GM19397 (cell line): ENCODE data around the gene DYSF.

Experiments
- ATAC-seq: cut with Tn5 transposase; IDR thresholded peaks from one replicate; pipeline ENCODE4 v1.9.1; 2021; ENCODE audit warnings: mild to moderate bottlenecking, moderate library complexity; ENCODE audit not compliant: unreplicated experiment

Gene DYSF

DNA sequence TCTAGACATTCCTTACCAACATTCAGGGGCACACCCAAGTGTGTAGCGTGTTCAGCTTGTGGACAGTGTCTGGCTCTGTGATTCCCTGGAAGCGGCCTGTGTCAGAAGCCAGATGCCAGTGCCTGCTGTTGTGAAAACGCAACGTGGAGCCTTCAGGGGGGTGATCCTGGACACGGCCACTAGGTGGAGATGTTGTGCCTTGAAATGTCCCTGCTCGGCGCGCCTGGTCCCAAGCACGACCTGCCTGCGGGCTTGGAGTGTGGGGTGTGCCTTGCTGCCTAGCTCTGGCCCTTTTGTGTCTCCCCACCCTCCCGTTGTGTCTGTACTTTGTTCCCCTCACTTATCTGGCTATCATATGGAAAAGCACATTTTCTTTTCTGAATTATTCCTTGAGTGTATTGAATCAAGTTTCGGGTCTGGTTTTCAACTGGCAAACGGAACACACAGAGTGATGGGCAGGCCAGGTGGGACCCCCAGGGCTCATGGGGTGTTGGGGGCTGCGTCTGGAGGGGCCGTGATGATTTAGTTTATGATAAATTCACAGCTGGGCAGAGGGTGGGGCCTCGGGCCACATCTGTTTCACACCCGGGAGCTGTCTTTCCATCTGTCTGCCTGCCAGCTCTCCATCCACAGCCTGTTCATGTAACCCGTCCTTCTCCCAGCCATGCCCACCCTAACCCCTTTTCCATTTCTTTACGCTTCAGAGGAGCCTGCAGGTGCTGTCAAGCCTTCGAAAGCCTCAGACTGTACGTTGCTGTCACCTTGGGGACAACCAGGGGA lies 95.5 kb downstream of the DYSF start:
- no peak for ATAC-seq

DNA sequence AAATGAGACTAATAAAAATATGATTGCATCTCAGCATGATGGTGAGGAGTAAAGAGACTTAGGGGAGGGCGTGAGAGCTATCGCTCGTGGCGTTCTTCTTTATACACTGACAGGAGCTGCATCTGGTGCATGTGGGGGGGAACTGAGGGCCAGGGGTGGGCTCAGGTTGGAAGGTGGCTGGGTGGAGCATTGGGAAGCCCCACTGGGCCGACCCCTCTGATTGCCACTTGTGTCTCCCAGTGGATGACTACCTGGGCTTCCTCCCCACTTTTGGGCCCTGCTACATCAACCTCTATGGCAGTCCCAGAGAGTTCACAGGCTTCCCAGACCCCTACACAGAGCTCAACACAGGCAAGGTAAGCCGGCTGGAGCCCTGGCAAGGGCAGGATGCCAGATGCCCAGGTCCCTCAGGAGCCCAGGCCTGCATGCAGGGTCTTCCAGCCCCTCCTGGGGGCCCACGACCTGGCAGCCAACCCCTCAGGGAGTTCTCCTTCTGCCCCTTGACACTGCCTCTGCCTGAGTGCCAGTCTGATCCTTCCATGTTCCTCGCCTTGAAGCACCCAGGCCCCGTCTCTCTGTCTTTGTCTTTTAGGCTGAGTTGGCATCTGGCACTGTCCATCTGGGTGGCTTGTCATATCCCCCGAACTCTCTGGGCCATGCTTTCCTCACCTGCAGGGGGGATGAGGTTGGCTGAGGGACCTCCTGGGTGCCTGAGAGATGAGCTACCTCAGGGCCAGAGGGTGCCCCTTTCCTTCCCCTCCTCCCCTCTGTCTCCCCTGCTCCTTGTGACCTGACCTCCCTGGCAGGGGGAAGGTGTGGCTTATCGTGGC lies 97.7 kb downstream of the DYSF start:
- ATAC-seq = no peak

DNA sequence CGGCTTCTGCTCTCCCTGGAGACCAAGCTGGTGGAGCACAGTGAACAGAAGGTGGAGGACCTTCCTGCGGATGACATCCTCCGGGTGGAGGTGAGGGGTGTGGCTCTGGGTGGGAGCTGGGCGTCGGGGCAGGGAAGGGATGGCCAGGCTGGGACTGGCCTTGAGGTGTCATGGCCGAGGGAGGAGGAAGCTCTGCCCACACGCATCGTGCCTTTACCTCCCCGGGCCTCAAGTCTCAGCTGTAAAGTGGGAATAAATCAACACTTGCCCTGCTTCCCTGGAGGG lies 98.2 kb downstream of the DYSF start:
- ATAC-seq = no peak

DNA sequence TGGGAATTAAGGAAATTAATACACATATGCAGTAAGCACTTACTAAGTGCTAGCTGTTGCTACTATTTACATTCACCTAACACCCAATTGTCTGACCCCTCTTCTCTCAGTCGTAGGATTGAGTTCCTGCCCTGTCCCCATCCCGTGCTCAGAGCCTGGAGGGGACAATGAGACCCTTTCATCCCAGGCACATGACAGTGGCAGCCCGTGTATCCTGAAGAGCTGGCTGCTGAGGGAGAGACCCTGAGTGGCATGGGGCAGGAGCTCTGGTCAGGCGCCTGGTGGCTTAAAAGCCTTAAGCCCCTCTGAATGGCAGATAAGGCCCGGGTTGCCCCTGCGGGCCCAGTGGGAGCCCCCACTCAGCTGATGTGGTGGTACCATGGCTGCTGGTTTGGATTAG lies 99.0 kb downstream of the DYSF start:
- no peak for ATAC-seq

DNA sequence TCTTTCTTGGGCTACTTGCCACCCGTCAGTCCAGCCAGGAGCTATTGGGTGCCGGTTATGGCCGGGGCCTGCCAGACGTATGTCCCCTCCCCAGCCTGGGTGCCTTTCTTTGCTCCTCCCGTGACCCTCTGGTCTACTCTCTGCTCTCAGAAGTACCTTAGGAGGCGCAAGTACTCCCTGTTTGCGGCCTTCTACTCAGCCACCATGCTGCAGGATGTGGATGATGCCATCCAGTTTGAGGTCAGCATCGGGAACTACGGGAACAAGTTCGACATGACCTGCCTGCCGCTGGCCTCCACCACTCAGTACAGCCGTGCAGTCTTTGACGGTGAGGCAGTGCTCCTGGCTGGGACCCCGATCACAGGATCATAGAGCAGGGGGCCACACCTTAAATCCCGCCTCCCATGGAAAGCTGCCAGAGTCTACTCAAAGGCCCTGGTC lies 99.5 kb downstream of the DYSF start:
- ATAC-seq = no peak

DNA sequence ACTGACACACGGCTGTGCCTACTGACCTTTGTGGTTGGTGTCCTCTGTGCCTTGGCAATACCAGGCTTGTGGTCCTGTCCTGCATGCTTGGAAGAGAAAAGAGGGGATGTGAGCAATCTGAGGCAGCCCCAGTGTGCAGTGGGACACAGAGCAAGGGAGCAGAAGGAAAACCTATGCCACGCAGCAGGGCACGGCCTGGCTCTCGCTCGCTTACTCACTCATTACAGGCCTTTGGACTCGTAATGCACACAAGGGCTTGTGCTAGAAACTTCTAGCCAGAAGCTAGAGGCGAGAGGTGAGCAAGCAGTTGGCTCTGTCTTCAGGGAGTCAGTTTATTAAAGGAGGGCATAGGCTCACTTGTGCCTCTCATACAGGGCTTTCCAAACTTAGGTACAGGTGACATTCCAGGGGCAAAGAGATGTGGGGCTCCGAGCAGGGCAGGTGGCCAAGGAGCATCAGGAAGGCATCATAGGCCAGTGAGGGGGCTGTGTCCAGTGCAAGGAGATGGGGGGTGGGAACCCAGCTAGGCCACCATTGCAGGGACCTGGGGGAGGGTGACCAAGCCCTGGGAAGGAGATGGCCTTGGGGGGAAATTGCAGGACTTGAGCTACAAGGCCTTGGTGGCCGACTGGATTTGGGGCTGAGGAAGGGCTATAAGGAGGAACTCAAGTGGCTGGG lies 100.8 kb downstream of the DYSF start:
- no peak for ATAC-seq

DNA sequence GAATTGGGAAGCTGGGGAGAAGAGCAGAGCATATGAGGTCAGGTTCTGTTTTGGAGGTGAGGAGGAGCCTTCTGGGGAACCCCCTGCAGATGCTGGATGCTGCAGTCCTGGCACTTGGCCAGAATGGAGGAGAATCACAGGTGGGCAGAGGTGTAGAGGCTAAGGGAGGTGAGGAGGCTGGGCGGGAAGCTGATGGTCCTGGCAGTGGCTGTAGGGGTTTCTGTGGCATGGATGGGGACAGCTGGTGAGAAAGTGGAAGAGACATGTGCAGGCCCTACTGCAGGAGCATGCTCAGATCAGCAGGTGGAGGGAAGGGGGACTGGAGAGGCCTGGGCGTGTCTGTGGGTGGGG lies 101.3 kb downstream of the DYSF start:
- ATAC-seq = no peak

DNA sequence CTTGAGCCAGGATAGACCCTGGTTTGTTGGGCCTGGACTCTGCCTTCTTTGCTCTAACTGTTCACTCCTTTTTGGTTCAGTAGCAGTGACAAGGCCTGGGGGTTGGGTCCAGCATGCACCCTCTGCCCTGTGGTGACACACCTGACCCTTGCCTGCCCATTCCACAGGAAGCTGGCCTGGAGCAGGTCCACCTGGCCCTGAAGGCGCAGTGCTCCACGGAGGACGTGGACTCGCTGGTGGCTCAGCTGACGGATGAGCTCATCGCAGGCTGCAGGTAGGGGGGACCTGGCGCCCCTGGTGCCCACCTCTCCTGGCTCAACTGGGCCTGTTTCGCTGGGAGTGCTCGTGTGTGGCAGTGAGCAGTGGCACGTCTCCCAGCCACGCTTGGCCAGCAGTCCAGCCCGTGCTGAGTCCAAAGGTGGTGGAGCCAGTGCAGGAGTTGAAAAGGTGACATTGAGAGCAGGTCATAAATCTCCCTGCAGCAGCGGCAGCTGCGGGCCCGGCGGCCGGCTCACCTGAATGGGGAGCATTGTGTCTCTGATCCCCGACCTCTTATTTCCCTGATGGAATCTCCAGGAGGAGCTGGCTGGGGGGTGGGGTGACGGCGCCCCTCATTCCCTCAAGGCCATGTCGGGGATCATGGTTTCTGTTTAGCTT lies 102.6 kb downstream of the DYSF start:
- no peak for ATAC-seq

DNA sequence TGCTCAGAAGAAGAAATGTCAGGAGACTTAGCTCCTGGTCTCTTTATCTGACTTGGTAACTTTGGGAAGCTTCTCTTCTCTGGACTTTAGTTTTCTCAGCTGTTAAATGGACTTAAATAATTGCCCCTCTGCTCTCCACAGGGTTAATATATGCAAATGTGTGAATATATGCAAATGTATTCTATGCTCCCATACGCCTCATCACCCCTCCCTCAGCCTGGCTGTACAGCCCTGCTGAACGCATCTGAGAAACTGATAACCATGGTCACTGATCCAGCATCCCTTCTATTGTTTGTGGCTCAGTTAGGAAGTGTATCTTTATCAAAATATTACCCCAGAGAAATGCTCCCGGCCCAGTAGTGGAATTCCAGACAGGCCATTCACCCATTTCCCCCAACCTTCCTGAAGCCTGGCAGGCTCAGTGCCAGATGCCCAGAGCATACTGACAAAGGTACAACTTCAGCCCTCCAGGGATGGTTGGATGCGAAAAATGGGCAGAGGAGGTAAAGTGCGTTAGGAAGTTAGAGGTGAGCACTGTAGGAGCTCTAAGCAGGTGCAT lies 103.4 kb downstream of the DYSF start:
- no peak for ATAC-seq

DNA sequence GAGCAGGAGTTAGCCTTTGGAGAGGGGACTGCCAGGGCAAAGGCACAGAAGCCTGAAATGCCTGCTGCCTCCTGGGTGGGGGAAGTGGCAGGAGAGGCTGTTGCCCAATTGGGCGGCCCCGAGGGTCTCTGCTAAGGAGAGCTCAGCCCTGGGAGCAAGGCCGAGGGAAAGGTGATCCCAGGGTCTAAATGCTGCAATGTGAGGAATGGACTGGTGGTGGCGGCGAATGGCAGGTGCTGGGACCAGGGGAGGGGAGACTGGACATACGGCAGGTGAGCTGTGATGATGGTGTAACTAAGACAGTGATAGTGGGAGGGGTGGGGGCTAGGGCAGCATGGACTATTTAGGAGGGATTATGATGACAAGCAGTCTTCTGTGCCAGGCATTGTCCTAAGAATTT lies 104.0 kb downstream of the DYSF start:
- ATAC-seq = no peak

DNA sequence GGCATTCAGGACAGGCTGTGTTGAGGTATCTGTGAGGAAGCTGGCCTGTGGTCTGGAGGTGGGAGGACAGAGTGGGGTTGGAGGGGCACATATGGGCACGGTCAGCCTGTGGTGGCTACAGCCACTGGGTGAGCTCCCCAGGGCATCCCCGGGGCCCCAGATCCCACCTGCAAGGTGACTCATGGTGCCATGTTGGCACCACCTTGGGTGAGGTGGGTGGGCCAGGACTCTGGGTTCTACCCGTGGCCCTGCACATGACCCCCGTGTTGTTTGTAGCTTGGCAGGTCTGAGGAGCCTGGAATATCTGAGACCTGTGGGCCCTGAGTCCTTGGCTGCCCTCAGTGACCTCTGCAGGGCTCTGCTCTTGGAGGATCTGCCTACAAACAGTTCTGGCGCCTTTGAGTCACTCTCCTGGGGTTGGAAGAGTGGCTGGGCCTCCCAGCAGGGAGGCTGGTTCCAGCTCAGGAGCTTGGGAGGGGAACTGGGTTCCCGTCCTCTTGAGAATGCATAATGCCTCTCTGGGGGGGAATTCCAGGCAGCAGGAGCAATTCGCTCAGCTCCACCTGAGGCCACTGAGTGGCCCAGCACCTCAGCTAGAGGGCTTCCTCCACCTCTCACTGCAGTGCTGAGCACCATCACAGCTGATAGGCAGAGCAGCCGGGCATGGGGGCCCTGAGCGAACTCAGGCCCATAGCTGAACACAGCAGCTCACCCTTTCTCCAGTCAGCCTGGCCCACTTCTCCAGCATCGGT lies 105.1 kb downstream of the DYSF start:
- ATAC-seq = no peak

DNA sequence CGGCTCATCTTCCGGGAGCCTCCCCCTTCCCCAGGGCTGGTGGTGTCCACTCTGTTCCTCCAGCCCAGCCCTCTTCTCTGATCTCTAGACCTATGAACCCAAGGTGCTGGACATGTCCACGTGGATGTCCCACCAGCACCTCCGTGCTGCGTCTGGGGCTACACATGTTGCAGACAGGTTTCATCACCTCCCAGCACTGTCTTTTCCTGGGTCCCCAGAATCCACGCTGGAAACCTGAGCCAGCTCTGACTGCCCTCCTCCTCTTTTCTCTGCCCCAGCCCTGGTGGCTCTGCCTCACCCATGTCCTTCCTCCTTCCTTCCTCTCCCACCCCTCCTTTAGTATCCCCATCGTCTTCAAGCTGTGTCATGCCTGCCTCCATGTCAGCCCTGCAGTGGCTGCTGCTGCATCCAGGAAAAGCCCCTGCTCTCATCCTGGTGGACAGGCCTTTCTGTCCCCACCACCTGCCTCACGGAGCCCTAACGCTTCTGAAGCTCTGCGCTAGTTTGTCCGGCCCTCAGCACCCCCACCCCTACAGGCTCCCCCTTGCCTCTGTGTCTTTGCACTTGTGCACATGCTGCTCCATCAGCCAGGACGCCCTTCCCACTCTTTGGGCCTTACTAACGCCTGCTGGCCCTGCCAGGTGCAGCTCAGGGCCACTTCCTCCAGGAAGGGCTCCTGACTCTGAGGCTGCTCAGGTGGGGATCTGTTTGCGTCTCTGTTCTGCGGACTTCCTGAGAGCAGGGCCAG lies 105.9 kb downstream of the DYSF start:
- no peak for ATAC-seq

DNA sequence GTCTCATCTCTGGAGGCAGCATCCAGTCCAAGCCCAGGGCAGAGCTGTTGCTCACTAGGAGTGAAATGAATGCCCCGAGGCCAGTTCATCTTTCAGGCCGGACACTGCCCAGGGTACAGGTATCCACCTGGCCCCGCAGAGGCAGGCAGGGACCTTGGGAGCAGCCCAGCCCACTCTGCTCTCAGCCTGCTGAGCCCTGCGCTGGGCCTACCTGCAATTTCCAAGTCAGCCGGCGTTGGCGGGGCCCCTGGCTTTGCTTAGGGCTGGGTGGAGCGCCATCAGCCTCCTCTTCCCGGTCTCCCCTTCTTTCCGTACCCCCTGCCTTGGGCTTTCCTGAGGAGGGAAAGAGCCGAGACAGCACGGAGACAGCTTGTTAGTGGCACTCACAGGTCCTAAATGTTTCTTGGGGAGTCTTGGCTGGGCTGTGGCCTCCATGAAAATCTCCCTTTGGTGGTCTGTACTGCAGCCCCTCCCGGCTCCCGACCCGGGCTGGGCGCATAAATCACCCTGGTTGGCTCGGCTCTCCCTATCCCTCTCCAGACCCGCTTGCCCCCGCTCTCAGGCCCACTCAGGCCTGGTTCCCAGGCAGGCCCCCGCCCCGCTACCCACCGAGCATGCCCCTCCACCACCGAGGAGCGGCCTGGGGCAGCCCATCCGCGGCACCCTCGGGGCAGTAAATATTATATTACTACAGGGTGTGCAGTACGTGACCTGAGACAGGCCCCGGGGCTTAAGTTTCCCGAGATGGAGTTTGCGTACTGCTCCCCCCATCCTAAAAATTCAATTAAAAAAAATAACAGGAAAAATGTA lies 106.7 kb downstream of the DYSF start:
- no peak for ATAC-seq

DNA sequence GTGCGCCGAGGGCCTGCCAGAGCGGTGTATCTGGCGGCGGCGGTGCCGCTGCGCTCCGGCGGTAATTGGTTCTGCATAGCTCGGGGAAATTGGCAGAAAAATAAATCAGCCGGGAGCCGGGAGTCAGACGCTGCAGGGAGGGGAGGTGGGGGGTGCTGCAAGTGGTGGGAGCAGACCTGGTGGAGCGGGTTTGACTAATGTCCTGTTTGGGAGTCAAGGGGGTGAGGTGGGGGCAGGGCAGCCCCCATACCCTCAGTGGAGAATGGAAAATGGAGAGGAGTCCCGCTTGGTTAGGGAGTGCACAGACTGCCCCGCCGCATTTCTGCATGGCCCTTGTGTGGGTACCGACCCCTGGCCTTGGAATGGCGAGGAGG lies 107.3 kb downstream of the DYSF start:
- ATAC-seq = no peak

DNA sequence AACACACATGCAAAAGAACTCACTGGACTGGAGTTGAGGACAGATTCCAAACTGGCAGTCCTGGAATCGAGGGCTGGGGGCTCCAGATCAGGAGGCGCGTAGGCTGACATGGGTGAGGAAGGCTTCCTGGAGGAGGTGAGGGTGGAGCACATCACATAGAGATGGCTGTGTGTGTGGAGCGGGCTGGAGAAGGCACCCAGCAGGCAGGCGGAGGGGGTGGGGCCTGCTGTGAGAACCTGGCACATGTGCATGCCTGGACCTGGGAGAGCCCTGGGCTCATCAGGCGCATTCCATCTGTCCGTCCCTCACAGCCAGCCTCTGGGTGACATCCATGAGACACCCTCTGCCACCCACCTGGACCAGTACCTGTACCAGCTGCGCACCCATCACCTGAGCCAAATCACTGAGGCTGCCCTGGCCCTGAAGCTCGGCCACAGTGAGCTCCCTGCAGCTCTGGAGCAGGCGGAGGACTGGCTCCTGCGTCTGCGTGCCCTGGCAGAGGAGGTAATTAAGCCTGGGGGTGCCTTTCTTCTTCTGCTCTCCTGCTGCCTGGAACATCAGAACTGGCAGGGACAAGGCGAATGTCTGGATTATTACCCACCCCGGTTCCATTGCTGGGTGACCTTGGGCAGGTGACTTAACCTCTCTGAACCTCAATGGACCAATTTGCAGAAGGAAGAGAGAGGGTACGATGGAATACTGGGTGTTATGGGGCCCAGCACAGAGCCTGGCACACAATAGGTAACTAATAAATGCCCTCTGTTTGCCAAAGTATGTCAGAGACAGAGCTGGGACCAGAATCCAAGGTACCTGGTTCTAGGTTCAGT lies 108.3 kb downstream of the DYSF start:
- ATAC-seq = no peak

DNA sequence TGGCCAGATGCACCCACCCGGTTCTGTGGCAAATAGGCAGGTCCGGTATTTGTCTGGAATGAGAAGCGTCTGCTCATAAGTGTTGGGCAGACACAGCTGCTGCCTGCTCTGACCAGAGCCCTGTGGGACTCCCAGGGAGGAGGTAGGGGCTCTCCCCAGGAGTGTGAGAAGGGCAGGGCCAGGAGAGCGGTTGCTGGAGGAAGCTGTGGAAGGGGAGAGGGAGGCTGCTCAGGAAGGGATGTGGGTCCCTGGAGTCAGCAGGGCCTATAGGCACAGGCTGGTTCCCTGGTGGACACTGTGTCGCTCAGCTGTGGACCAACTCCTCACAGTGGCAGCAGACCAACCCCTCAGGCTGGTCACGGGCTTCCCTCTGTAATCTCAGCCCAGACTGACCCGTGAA lies 109.2 kb downstream of the DYSF start:
- no peak for ATAC-seq

DNA sequence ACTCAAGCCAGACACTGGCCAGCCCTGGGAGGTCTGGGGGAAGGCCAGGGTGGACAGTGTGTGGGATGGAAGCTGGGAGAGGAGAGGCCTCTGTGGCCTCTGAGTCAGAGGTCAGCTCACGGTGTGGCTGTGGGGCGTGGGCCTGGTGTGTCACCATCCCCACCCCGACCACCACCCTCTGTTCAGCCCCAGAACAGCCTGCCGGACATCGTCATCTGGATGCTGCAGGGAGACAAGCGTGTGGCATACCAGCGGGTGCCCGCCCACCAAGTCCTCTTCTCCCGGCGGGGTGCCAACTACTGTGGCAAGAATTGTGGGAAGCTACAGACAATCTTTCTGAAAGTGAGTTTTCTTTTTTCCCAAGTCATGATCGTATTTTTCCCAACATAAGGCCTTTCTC lies 110.5 kb downstream of the DYSF start:
- ATAC-seq = no peak

DNA sequence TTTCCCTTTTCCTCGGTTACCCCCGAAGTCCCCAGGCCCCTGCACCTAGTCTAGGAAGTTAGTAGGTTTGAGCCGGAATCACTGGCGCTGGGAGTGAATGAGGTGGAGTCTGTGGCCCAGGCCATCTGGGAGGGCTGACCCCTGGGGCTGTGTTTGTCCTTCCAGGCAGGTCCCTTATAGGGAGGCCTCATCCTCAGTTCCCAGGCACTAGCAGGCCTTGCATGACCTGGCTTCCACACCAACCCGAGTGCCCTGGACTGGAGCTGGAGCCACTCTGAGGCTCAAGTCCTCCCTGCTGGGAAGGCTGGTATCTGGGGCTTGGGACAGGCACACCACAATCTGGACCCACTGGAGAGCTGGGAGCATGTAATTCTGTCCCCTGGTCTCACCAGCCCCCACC lies 111.0 kb downstream of the DYSF start:
- ATAC-seq = no peak
